ENCODE results near the gene PPP4R3A.
A peak's percentile ranks its signal among the peaks of the same experiment; 100 is the strongest.
"Not testable (repeated sequence)": the region's sequence is repeated elsewhere in the genome, so short reads cannot be mapped to it uniquely, and the experiment has no call there.

PPP4R3A gene

GRCh38 chr14:91503000-91503504, 7.1 kb downstream of the PPP4R3A start:
- DNase-seq (ENCODE audit: low spot score), result no peak

- DNase-seq (ENCODE audit: low spot score), result no peak
These were observed 7.9 kb downstream of the PPP4R3A start for GRCh38 chr14:91501951-91502930.

GRCh38 chr14:91501348-91501747, 8.8 kb downstream of the PPP4R3A start:
- DNase-seq (ENCODE audit: low spot score), result no peak

GRCh38 chr14:91496790-91497189, 13.3 kb downstream of the PPP4R3A start:
- no peak for DNase-seq (ENCODE audit: low spot score)

GRCh38 chr14:91494392-91495065, 15.6 kb downstream of the PPP4R3A start:
- not testable (repeated sequence) for DNase-seq (ENCODE audit: low spot score)

GRCh38 chr14:91493169-91493568, 16.9 kb downstream of the PPP4R3A start:
- DNase-seq (ENCODE audit: low spot score), result no peak

GRCh38 chr14:91484744-91485143, 25.4 kb downstream of the PPP4R3A start:
- no peak for DNase-seq (ENCODE audit: low spot score)

- no peak for DNase-seq (ENCODE audit: low spot score)
These were observed 25.9 kb downstream of the PPP4R3A start for GRCh38 chr14:91484186-91484585.

GRCh38 chr14:91482263-91483013, 27.7 kb downstream of the PPP4R3A start:
- DNase-seq (ENCODE audit: low spot score), result peak; percentile 35

- DNase-seq (ENCODE audit: low spot score), result no peak
These were observed 32.7 kb downstream of the PPP4R3A start for GRCh38 chr14:91477388-91477787.

GRCh38 chr14:91473046-91473445, 37.1 kb downstream of the PPP4R3A start:
- no peak for DNase-seq (ENCODE audit: low spot score)

- no peak for DNase-seq (ENCODE audit: low spot score)
These were observed 39.9 kb downstream of the PPP4R3A start for GRCh38 chr14:91470216-91470615.

GRCh38 chr14:91466192-91466591, 43.9 kb downstream of the PPP4R3A start:
- no peak for DNase-seq (ENCODE audit: low spot score)

- DNase-seq (ENCODE audit: low spot score), result no peak
These were observed 45.4 kb downstream of the PPP4R3A start for GRCh38 chr14:91464615-91465205.

- DNase-seq (ENCODE audit: low spot score), result no peak
These were observed 51.5 kb downstream of the PPP4R3A start for GRCh38 chr14:91458612-91459011.

- DNase-seq (ENCODE audit: low spot score), result no peak
These were observed 53.8 kb downstream of the PPP4R3A start for GRCh38 chr14:91456283-91456682.

- no peak for DNase-seq (ENCODE audit: low spot score)
These were observed 55.5 kb downstream of the PPP4R3A start for GRCh38 chr14:91454580-91454979.

- DNase-seq (ENCODE audit: low spot score), result no peak
These were observed 56.0 kb downstream of the PPP4R3A start for GRCh38 chr14:91454155-91454554.

GRCh38 chr14:91453744-91454143, 56.4 kb downstream of the PPP4R3A start:
- DNase-seq (ENCODE audit: low spot score), result no peak

GRCh38 chr14:91444335-91445020, 65.6 kb downstream of the PPP4R3A start:
- DNase-seq (ENCODE audit: low spot score), result no peak

- no peak for DNase-seq (ENCODE audit: low spot score)
These were observed 70.8 kb downstream of the PPP4R3A start for GRCh38 chr14:91439345-91439744.
